Measurements from ENCODE around the gene DMWD. TPM values are rescaled to one million over a fixed set of nuclear protein-coding genes. Genes with fewer than 3 reads are reported as not detected.

DMWD gene
- total and polyA plus RNA-seq, 2 of the 13 experiments (the other 11 are each of a cell fraction or from before 2014, with no cell fraction given) = 10.3 to 14.9 TPM

- intact Hi-C loops (cut with micrococcal nuclease; ENCODE audit: unreplicated experiment) = no loop called here
- H2AFZ ChIP-seq (ENCODE audit: low read length) = no peak overlapping the region
- CTCF ChIA-PET (ENCODE audit: low intra/inter-chr PET ratio, low total read pairs) = interaction anchor here (0.6 kb wide), 1 partner anchor 10 kb away, joined by 3 read pairs; the partner anchor contains the start of gene SIX5
- TF ChIP-seq GABPB1 (CRISPR knock-in tag; IDR thresholded peaks at IDR 0.05) (peak; percentile 33; the same call in 1 of the 2 replicates), CBX1 (IDR thresholded peaks at IDR 0.05; ENCODE audit: low read depth) (peak; percentile 47), ZEB1 (IDR thresholded peaks at IDR 0.05; ENCODE audit: insufficient replicate concordance, low read depth) (no peak), RXRA (CRISPR knock-in tag; IDR thresholded peaks at IDR 0.05) (0 out of 2 replicates have a peak, but pooled peaks have one; percentile 18), ZBTB7A (CRISPR knock-in tag; IDR thresholded peaks at IDR 0.05) (peak; percentile 52; the same call in 1 of the 2 replicates), HNRNPLL (IDR thresholded peaks at IDR 0.05; ENCODE audit: low read depth, low read length, poor library complexity, severe bottlenecking) (peak; percentile 86), DPF2 (CRISPR knock-in tag; IDR thresholded peaks at IDR 0.05; ENCODE audit: borderline replicate concordance, low read depth) (no peak), SP4 (CRISPR knock-in tag; IDR thresholded peaks at IDR 0.05) (peak; percentile 39; the same call in 1 of the 2 replicates), NAIF1 (CRISPR knock-in tag; IDR thresholded peaks at IDR 0.05; ENCODE audit: borderline replicate concordance) (no peak), MXI1 (IDR thresholded peaks at IDR 0.05; ENCODE audit: borderline replicate concordance, low read depth, low read length) (0 out of 3 replicates have a peak, but pooled peaks have one; percentile 7), AKAP8 (CRISPR knock-in tag; IDR thresholded peaks at IDR 0.05) (0 out of 2 replicates have a peak, but pooled peaks have one; percentile 19), CHD4 (IDR thresholded peaks at IDR 0.05; ENCODE audit: borderline replicate concordance, low read length) (0 out of 2 replicates have a peak, but pooled peaks have one; percentile 32), SRSF4 (IDR thresholded peaks at IDR 0.05; ENCODE audit: low read depth, low read length, poor library complexity, severe bottlenecking) (no peak), ZNF235 (CRISPR knock-in tag; IDR thresholded peaks at IDR 0.05; ENCODE audit: borderline replicate concordance) (0 out of 2 replicates have a peak, but pooled peaks have one; percentile 51)
- TF ChIP-seq, protein P1, sequence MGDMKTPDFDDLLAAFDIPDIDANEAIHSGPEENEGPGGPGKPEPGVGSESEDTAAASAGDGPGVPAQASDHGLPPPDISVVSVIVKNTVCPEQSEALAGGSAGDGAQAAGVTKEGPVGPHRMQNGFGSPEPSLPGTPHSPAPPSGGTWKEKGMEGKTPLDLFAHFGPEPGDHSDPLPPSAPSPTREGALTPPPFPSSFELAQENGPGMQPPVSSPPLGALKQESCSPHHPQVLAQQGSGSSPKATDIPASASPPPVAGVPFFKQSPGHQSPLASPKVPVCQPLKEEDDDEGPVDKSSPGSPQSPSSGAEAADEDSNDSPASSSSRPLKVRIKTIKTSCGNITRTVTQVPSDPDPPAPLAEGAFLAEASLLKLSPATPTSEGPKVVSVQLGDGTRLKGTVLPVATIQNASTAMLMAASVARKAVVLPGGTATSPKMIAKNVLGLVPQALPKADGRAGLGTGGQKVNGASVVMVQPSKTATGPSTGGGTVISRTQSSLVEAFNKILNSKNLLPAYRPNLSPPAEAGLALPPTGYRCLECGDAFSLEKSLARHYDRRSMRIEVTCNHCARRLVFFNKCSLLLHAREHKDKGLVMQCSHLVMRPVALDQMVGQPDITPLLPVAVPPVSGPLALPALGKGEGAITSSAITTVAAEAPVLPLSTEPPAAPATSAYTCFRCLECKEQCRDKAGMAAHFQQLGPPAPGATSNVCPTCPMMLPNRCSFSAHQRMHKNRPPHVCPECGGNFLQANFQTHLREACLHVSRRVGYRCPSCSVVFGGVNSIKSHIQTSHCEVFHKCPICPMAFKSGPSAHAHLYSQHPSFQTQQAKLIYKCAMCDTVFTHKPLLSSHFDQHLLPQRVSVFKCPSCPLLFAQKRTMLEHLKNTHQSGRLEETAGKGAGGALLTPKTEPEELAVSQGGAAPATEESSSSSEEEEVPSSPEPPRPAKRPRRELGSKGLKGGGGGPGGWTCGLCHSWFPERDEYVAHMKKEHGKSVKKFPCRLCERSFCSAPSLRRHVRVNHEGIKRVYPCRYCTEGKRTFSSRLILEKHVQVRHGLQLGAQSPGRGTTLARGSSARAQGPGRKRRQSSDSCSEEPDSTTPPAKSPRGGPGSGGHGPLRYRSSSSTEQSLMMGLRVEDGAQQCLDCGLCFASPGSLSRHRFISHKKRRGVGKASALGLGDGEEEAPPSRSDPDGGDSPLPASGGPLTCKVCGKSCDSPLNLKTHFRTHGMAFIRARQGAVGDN (CRISPR knock-in tag; IDR thresholded peaks at IDR 0.05) = peak; percentile 38; the same call in 1 of the 2 replicates
- TF ChIP-seq, protein P2, sequence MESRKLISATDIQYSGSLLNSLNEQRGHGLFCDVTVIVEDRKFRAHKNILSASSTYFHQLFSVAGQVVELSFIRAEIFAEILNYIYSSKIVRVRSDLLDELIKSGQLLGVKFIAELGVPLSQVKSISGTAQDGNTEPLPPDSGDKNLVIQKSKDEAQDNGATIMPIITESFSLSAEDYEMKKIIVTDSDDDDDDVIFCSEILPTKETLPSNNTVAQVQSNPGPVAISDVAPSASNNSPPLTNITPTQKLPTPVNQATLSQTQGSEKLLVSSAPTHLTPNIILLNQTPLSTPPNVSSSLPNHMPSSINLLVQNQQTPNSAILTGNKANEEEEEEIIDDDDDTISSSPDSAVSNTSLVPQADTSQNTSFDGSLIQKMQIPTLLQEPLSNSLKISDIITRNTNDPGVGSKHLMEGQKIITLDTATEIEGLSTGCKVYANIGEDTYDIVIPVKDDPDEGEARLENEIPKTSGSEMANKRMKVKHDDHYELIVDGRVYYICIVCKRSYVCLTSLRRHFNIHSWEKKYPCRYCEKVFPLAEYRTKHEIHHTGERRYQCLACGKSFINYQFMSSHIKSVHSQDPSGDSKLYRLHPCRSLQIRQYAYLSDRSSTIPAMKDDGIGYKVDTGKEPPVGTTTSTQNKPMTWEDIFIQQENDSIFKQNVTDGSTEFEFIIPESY (CRISPR knock-in tag; IDR thresholded peaks at IDR 0.05) = peak; percentile 49; the same call in 1 of the 2 replicates
Observed at GRCh38 chr19:45779231-45780145, 13.2 kb downstream of the DMWD start.

More at GRCh38 chr19:45779231-45780145, 13.2 kb downstream of the DMWD start:
- Histone ChIP-seq H3K36me3 (replicated peaks in 1 of 2; ENCODE audit: control insufficient read depth in 1 of 2, insufficient read depth in 2 of 2, low read length in 2 of 2) (peaks cover 2 to 4% of the 10 kb centered on the region in 2 experiments; a peak in 2 of 5 replicates), H3K4me1 (ENCODE audit: insufficient read depth, low read length) (peaks cover 46% of the 10 kb centered on the region), H3K27me3 (ENCODE audit: control insufficient read depth in 1 of 2, insufficient read depth in 2 of 2, low read length in 2 of 2) (no peaks in the 10 kb centered on the region), H3K4me3 (replicated peaks in 1 of 3; ENCODE audit: insufficient read depth in 1 of 3, low read depth in 2 of 3, low read length in 3 of 3) (peak overlapping the region in 2 of 3 experiments; percentile 48 to 63; a peak in 3 of 6 replicates), H3K9ac (ENCODE audit: insufficient read depth, low read depth, low read length) (peak overlapping the region; percentile 39; the same call in 1 of the 2 replicates), H3K4me2 (ENCODE audit: low read depth, low read length) (peak overlapping the region; percentile 75), H3K9me3 (ENCODE audit: low read length) (no peaks in the 10 kb centered on the region), H4K20me1 (ENCODE audit: insufficient read depth, low read length) (peaks cover 4% of the 10 kb centered on the region; the same call in 1 of the 2 replicates), H3K27ac (ENCODE audit: extremely low read length, insufficient read depth, low read length) (no peak overlapping the region), H3K79me2 (ENCODE audit: insufficient read depth, low read length) (no peaks in the 10 kb centered on the region)
- FAIRE-seq = no peak
- POLR2A ChIA-PET = interaction anchor here (4.7 kb wide), 1 partner anchor 9 kb away, joined by 53 read pairs; the partner anchor contains the start of gene SIX5
- DNase-seq (ENCODE audit: low spot score) = peak; percentile 63
- in situ Hi-C loops (cut with HindIII; ENCODE audit: extremely low pct_ligation_motif_present, low pct_unique_long_range_greater_than_20kb) = no loop called here
- 58% methylated on average over 42 of the region's 48 CpGs for WGBS (ENCODE audit: low lambda C conversion rate)
- ATAC-seq = peak; percentile 49
- BruUV-seq (replicated peaks) = no TSS peak
